ENCODE data around the gene RASL12.
"Not testable (repeated sequence)": the region's sequence is repeated elsewhere in the genome, so short reads cannot be mapped to it uniquely, and the experiment has no call there.

RASL12 gene

DNA sequence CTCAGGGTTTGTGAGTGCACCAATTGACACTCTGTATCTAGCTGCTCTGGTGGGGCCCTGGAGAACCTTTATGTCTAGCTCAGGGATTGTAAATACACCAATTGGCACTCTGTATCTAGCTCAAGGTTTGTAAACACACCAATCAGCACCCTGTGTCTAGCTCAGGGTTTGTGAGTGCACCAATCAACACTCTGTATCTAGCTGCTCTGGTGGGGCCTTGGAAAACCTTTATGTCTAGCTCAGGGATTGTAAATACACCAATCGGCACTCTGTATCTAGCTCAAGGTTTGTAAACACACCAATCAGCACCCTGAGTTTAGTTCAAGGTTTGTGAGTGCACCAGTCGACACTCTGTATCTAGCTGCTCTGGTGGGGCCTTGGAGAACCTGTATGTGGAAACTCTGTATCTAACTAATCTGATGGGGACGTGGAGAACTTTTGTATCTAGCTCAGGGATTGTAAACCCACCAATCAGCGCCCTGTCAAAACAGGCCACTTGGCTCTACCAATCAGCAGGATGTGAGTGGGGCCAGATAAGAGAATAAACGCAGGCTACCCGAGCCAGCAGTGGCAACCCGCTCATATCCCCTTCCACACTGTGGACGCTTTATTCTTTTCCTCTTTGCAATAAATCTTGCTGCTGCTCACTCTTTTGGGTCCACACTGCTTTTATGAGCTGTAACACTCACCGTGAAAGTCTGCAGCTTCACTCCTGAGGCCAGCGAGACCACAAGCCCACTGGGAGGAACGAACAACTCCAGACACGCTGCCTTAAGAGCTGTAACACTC, 8.0 kb upstream of the RASL12 start:
- not testable (repeated sequence) for DNase-seq (ENCODE audit: low spot score)

DNA sequence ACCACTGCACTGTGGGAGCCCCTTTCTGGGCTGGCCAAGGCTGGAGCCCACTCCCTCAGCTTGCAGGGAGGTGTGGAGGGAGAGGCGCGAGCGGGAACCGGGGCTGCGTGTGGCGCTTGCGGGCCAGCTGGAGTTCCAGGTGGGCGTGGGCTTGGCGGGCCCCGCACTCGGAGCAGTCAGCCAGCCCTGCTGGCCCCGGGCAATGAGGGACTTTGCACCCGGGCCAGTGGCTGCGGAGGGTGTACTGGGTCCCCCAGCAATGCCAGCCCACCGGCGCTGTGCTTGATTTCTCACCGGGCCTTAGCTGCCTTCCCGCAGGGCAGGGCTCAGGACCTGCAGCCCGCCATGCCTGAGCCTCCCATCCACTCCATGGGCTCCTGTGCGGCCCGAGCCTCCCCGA, 7.2 kb upstream of the RASL12 start:
- not testable (repeated sequence) for DNase-seq (ENCODE audit: low spot score)

DNA sequence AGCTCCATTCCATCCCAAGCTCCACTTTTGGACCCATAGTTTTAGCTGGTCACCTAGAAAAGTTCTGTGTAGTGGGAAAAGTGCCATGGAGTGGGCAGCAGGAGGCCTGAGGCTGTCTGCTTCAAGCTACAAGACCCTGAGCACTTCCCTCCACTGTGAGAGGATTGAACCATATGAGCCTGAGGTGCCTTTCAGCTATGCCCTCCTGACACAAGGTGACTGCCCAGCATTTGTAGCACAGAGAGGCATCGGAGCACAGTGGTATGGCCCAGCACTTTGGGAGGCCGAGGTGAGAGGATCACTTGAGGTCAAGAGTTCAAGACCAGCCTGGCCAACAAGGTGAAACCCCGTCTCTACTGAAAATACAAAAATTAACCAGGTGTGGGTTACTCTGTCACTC, 4.8 kb upstream of the RASL12 start:
- DNase-seq (ENCODE audit: low spot score), result no peak

DNA sequence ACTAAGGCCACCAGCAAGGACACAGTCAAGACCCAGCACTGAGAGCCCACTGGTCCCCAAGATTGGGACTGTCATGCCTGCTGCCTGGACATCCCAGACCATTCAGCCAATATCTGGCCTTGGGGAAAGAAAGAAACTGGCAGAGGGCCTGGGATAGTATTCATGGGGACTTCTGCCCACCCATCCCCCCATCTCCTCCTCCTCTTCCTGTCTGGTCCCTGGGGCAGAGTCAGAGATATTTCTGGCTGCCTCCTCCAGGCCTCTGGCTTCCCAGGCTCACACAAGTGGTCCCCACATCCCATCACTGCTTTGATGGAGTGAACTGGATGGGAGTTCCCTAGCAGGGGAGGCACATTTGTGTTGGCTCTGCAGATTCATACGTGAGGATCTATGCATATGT, 4.2 kb upstream of the RASL12 start:
- no peak for DNase-seq (ENCODE audit: low spot score)

DNA sequence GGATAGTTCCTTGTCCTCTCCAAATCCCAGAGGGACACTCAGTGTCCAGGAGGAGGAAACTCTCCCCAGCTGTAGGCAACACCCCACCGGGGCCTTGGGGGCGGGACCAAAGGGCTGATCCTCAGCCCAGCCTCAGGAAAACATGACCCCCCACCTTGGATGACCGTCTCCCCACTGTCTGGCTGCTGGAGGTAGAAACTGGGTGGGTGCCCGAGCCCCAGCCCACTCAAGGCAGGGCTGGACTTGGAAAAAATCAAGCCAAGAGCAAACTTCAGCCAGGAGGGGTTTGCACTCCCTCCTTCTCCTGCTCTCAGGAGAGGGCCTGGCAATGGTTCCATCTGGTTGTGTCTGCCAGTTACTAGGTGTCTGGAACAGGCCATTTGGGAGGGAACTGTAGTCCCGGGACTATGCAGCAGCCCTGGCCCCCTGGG, 3.6 kb upstream of the RASL12 start:
- no peak for DNase-seq (ENCODE audit: low spot score)

DNA sequence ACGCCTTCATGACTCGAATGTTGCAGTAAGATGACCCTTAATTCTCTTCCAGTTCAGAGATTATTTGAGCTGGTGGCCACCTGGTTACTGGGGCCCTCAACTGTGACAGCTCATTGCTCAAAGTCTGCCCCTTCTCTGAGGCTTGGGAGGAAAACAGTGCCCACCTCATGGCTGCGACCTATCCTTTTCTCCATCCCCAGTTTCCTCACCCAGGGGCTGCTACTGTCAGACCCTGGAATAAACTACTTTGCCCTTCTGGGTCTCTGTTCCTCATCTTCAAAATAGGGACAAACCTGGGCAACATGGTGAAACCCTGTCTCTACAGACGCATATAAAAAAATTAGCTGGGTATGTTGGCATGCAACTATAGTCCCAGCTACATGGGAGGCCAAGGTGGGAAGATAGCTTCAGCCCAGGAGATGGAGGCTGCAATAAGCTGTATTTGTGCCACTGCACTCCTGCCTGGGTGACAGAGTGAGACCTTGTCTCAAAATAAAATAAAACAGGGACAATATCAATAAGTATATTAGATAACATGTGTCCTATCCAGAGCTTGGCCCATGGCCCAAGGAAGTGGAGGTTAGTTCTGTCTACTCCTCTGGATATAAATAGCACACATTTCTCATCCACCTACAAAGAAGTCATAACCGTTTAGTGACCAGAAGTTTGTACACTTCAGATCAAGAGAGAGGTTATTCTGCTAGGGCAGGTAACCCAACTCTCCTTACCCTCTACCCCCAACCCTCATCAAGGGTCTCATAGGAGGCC, 2.2 kb upstream of the RASL12 start:
- no peak for DNase-seq (ENCODE audit: low spot score)

GRCh38 chr15:65069179-65069578, 1.4 kb upstream of the RASL12 start:
- DNase-seq (ENCODE audit: low spot score), result no peak

DNA sequence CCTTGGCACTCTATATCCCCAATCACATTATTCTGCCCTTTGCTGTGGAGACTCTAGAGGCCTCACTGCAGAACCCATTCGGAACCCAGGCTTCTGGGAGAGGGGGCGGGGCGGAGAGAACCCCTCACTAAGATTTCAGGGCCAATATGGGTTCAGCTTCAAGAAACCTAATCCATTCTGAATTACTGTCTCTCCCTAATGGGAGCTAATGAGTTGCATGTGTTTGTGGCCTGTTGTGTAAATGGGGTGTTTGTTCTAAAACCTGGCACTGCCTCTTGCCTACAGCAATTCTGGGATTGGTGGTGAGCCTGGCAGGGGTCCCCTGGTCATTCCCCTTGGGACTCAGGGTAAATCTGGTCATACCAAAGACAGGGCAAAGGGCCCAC, 605 bp upstream of the RASL12 start:
- no peak for DNase-seq (ENCODE audit: low spot score)

DNA sequence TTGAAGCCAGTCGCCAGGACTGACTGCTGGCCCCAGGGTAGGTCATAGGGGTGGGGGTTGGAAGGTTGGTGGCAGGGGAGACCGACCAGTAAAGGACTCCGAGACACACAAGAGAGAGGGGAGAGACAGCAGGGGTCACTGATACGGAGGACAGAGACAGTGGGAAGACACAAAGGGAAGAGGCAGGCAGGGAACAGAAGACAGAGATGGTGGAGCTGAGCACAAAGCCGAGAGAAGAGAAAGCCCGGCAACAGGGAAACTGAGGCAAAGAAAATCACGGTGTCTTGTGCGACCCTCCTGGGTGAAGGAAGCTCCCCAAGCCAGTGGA, 510 bp downstream of the RASL12 start:
- DNase-seq (ENCODE audit: low spot score), result no peak

DNA sequence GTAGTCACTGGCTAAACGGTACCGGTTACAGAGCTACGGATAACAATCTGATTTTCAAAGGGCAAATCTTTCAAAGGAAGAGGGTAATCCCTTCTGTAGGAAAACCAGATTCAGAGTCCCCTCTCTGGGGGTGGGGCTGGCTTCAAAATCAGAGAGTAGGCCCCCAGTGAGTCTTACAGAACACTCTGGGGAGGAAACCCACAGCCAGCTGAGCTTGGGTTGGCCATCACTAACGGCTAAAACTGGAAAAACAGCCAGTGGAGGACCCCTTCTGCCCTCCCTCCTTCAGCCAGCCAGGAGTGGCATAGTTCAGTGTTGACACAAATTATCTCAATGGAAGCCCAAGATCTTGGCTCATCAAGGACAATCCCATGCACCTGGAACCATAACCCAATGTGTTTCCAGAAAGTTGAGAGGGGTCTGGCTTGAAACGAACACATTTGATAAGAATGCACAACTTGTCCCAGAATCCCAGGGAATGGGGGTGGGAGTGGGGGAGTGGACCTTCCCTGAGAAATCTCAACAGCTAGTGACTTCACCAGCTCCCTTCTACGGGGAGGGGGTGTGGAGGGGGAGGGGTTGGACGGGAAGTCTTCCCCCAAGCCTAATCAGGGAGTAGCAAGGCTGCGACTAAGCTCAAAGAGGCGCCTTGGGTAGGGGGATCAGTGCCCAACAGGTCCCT, 1.0 kb downstream of the RASL12 start:
- DNase-seq (ENCODE audit: low spot score), result no peak

DNA sequence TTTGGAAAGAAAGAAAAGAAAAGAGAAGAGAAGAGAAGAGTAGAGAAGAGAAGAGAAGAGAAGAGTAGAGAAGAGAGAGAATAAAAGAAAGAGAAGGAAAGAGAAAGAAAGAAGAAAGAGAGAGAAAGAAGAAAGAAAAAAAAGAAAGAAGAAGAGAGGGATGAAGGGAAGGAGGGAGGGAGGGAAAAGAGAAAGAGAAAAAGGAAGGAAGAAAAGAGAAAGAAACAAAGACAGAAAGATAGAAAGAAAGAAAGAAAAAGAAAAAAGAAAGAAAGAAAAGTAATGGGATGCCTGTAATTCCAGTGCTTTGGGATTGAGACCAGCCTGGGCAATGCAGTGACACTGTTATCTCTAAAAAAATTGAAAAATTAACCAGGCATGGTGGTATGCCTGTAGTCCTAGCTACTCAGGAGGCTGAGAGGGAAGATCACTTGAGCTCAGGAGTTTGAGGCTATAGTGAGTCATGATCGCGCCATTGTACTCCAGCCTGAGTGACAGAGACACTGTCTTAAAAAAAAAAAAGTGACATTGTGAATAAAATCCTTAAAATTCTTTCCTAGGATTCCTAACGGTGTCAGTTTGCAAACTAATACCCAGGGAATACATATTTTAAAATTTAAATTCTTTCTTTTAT, 1.7 kb downstream of the RASL12 start:
- no peak for DNase-seq (ENCODE audit: low spot score)

GRCh38 chr15:65062726-65063125, 5.1 kb downstream of the RASL12 start:
- no peak for DNase-seq (ENCODE audit: low spot score)

GRCh38 chr15:65062061-65062460, 5.7 kb downstream of the RASL12 start:
- DNase-seq (ENCODE audit: low spot score), result no peak

- DNase-seq (ENCODE audit: low spot score), result peak; percentile 90
These were observed 7.0 kb downstream of the RASL12 start for GRCh38 chr15:65060641-65061397.

- no peak for DNase-seq (ENCODE audit: low spot score)
These were observed 7.7 kb downstream of the RASL12 start for GRCh38 chr15:65059931-65060596.

- DNase-seq (ENCODE audit: low spot score), result no peak
These were observed 8.4 kb downstream of the RASL12 start for GRCh38 chr15:65059369-65059750.

GRCh38 chr15:65058394-65059368, 9.1 kb downstream of the RASL12 start:
- peak; percentile 64 for DNase-seq (ENCODE audit: low spot score)

DNA sequence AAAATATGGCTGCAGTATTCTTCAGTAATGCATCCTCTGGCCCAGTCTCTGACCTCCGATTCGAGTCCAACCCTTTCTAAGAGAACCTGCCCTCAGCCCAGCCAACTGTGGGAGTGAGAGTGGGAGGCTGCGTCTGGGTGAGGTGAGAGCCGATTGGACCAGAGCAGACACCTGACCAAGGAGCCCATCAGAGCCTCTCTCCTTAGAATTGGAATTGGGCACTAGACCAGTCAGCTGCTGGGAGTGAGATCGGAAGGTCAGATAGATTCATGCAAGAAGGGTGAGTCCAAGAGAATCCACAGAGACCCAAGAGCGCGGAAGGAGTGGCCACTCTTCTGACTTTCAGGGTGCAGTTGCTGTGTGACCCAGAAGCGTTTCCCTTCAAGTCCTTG, 10.2 kb downstream of the RASL12 start:
- DNase-seq (ENCODE audit: low spot score), result no peak

GRCh38 chr15:65056868-65057548, 10.8 kb downstream of the RASL12 start:
- DNase-seq (ENCODE audit: low spot score), result no peak

- no peak for DNase-seq (ENCODE audit: low spot score)
These were observed 11.7 kb downstream of the RASL12 start for GRCh38 chr15:65056106-65056505.

Measured in Ammon's horn (tissue), 1 donor.